HG02973 (cell line): ENCODE measurements around the gene TCTN3.
"Not testable (repeated sequence)": the region's sequence is repeated elsewhere in the genome, so short reads cannot be mapped to it uniquely, and the experiment has no call there.

Experiments
- ATAC-seq: cut with Tn5 transposase; IDR thresholded peaks from one replicate; pipeline ENCODE4 v1.9.1; 2021; ENCODE audit warnings: moderate library complexity; ENCODE audit not compliant: unreplicated experiment

TCTN3 gene

GRCh38 chr10:95693668-95694534, at the start of gene TCTN3:
TCTN3 (minus strand) TSS chr10:95693927; CDS start chr10:95693899, 28 bp downstream.
- peak; percentile 99 for ATAC-seq

GRCh38 chr10:95742962-95743535, 49.3 kb upstream of the TCTN3 start:
- ATAC-seq = no peak

- no peak for ATAC-seq
Measured at GRCh38 chr10:95742485-95742884, 48.8 kb upstream of the TCTN3 start.

GRCh38 chr10:95741807-95742467, 48.2 kb upstream of the TCTN3 start:
- peak; percentile 73 for ATAC-seq

GRCh38 chr10:95739056-95739455, 45.3 kb upstream of the TCTN3 start:
- ATAC-seq = no peak

- ATAC-seq = not testable (repeated sequence)
Measured at GRCh38 chr10:95732907-95733306, 39.2 kb upstream of the TCTN3 start.

- ATAC-seq = no peak
Measured at GRCh38 chr10:95730233-95730632, 36.5 kb upstream of the TCTN3 start.

GRCh38 chr10:95729323-95730055, 35.8 kb upstream of the TCTN3 start:
- ATAC-seq = no peak

GRCh38 chr10:95728526-95728925, 34.8 kb upstream of the TCTN3 start:
- ATAC-seq = no peak

- ATAC-seq = not testable (repeated sequence)
Measured at GRCh38 chr10:95722496-95722895, 28.8 kb upstream of the TCTN3 start.

- ATAC-seq = not testable (repeated sequence)
Measured at GRCh38 chr10:95720745-95721144, 27.0 kb upstream of the TCTN3 start.

GRCh38 chr10:95716866-95717265, 23.1 kb upstream of the TCTN3 start:
- no peak for ATAC-seq

GRCh38 chr10:95716466-95716865, 22.7 kb upstream of the TCTN3 start:
- no peak for ATAC-seq

- ATAC-seq = no peak
Measured at GRCh38 chr10:95711492-95711891, 17.8 kb upstream of the TCTN3 start.

- no peak for ATAC-seq
Measured at GRCh38 chr10:95706990-95707389, 13.3 kb upstream of the TCTN3 start.

- ATAC-seq = no peak
Measured at GRCh38 chr10:95706573-95706972, 12.8 kb upstream of the TCTN3 start.

- no peak for ATAC-seq
Measured at GRCh38 chr10:95698415-95698814, 4.7 kb upstream of the TCTN3 start.

- ATAC-seq = no peak
Measured at GRCh38 chr10:95697429-95697828, 3.7 kb upstream of the TCTN3 start.

- no peak for ATAC-seq
Measured at GRCh38 chr10:95694665-95695064, 938 bp upstream of the TCTN3 start.

GRCh38 chr10:95693071-95693667, 558 bp downstream of the TCTN3 start:
- ATAC-seq = no peak

- ATAC-seq = no peak
Measured at GRCh38 chr10:95691281-95691680, 2.4 kb downstream of the TCTN3 start.
